Hepatocyte (in vitro differentiated cells): ENCODE data around the gene PEX6.

Experiments
- EZH2 ChIP-seq: fragments of 200-600 bp; sonication (generic); IDR thresholded peaks from 2 replicates; pipeline ENCODE4 v1.6.1; 2016; ENCODE audit warnings: antibody characterized with exemption, mild to moderate bottlenecking, borderline replicate concordance
- TF ChIP-seq, protein P1 (sequence below): fragments of 200-600 bp; sonication (generic); IDR thresholded peaks from 2 replicates; pipeline ENCODE4 v1.5.1; 2016; ENCODE audit warnings: antibody characterized with exemption, mild to moderate bottlenecking; ENCODE audit not compliant: poor library complexity

DNA sequence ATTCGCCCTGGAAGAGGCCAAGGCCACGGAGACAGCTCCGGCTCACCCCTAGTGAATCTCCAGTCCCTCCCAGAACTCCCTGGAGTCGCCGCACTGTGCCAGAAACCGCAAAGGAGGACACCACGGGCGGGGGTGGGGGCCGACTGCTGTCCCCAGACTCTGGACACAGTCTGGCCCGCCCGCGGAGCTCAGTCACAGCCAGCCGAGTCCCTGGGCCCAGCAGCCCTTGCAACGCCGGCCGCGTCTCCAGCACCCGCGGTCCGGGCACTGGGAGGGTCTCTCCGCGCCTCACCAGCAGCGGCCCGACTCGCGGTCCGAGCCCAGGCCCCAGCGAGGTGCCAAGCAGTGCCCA, 518 bp downstream of the PEX6 start:
- TF ChIP-seq, protein P1, sequence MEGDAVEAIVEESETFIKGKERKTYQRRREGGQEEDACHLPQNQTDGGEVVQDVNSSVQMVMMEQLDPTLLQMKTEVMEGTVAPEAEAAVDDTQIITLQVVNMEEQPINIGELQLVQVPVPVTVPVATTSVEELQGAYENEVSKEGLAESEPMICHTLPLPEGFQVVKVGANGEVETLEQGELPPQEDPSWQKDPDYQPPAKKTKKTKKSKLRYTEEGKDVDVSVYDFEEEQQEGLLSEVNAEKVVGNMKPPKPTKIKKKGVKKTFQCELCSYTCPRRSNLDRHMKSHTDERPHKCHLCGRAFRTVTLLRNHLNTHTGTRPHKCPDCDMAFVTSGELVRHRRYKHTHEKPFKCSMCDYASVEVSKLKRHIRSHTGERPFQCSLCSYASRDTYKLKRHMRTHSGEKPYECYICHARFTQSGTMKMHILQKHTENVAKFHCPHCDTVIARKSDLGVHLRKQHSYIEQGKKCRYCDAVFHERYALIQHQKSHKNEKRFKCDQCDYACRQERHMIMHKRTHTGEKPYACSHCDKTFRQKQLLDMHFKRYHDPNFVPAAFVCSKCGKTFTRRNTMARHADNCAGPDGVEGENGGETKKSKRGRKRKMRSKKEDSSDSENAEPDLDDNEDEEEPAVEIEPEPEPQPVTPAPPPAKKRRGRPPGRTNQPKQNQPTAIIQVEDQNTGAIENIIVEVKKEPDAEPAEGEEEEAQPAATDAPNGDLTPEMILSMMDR: no peak
- TF ChIP-seq EZH2: no peak
